ENCODE measurements around the gene THTPA.
"Not testable (repeated sequence)": the region's sequence is repeated elsewhere in the genome, so short reads cannot be mapped to it uniquely, and the experiment has no call there.

THTPA gene

GRCh38 chr14:23568021-23568599 lies 12.0 kb downstream of the THTPA start:
- no peak for DNase-seq

DNA sequence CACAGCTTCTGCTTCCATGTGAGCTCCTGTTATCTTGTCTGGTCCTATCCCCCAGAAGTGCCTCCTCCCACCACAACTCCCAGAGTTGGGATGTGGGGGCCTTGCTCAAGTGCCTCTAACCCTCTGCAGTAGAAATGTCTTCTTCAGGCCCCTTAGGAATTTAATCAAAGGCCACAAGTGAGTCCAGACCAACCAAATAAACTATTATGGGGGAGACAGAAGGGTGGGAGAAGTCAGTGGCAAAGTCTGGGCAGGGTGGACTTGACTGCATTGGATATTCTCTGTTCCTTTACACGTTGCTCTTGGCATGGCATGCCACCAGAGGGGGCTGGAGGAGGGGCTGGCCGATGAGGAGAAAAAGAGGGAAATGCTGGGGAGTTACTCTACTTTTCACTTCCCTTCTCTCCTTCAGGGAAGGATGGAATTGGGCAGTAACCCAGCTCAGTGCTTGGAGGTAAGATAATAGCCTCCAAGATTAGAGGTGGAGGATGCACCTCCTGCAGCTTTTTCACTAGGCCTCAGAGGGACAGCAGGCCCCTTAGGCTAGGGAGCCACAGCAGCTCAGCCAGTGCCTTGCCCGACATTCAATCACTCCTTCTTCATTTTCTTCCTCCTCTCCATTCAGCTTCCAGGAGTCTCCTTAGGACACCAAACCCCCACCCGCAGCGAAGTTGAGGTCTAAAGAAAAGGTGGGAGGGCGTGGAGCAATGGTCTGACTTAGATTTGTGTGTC lies 12.7 kb downstream of the THTPA start:
- no peak for DNase-seq

- no peak for DNase-seq
Observed at GRCh38 chr14:23569443-23570151, 13.5 kb downstream of the THTPA start.

- no peak for DNase-seq
Observed at GRCh38 chr14:23570806-23571483, 14.9 kb downstream of the THTPA start.

DNA sequence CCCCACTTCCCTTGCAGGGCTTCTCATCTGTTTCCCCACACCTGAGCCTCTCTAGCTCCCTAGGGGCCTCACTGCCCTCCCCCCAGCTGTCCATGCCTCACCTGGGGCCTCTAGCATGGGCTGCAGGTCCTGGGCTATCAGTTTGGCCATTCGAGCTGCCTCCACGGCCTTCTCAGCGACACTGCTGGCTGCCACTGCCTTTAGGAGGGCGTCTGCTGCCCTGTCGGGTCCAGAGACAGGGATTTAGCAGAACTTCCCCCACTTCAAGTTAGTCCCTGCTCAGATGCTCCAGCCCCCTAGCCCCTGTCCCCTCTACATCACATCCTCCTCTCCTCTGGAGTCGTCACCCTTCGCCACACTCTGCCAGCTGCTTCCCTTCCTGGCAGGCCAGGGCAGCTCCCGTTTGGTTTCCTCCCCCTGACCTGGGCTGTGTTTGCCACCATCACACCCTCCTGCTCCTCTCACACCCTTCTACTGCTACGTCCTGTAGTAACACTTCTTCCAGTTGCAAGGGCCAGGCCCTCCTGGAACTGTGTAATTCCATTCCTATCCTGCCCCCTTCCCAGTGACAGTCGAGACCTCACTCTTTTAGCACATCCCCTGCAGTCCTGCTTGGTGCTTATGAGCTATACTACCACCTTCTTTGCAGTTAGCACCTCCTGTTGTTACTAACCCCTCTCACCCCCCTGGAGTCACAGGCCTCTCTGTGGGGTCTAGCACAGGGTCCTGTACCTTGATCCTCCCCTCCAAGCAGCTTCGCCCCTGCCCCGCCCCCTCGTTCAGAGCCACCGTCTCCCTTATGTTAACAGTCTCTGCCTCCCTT lies 15.8 kb downstream of the THTPA start:
- no peak for DNase-seq

DNA sequence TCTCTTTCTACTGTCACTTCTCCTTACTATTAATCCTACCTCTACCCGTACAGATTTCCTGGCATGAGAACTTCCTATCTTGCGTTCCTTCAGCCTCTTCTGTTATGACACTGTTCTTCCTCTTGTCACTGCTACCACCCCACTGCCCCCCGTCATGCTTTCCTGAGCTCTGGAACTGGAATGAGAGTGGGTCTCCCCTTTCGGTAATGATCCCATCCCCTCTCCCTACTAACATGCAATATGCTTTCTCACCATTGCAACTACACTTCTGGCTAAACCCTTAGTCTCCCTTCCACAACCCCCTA lies 16.4 kb downstream of the THTPA start:
- DNase-seq: no peak

GRCh38 chr14:23572836-23573235 lies 16.8 kb downstream of the THTPA start:
- no peak for DNase-seq

DNA sequence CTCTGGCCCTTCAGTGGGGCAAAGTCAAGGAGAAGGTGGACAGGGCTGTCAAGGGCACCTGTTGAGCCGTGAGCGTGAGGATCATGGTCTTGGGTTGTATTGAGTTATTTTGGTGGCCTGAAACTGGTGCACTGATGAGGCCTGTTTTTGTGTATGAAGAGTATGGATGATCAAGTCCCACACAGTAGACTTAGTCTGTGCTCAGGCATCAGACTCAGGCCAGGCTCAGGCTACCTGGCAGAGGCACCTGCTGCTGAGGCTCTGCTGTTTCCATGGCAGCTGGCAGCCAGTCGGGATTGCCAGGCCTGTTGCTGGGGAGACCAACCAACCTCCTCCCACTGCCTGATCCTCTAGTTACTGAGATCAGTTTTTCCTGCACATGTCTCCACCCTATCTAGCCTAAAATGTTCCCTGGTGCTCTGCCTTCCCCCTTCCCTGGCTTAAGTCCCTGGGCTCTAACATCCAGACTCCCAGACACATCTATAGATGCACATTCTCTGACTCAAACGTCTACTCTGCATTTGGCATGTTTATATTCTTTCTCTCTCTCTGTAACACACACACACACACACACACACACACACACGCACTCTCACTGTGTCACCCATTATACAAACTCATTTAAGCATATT lies 17.4 kb downstream of the THTPA start:
- DNase-seq: peak; percentile 61

- no peak for DNase-seq
Observed at GRCh38 chr14:23577004-23577681, 21.1 kb downstream of the THTPA start.

DNA sequence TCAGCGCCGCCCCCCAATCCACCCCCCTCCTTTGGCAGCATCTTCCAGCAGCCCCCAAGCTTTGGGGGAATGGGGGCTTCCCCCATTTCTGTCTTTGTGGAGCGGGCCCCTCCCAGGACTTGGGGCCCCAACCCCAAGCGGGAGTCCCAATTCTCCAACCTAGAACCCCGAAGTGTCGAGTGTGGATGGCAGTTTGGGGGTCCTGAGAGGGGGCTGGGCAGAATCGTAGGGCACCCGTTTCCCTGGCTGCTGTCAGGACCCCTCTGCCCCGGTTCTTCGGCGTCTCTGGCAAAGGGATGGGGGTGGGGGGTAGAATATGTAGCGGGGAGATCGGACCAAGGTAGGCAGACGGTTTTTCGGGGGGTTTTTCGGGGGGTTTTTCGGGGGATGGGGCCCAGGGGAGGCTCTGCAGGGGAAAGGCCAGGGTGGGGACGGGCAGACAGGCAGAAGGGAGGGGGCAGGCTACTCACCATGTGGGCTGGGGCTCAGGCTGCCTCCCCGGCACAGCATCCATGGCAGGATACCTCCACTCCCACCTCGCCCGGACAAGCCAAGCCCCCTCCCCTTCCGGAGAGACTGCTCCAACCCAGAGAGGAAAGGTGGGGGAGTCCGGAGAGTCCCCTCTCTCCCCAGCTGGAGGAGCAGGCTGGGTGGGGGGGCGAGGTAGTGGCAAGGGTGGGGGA lies 21.8 kb downstream of the THTPA start:
- no peak for DNase-seq

GRCh38 chr14:23578560-23579310 lies 22.7 kb downstream of the THTPA start, which contains the start of gene JPH4:
Gene JPH4, minus strand, starts transcription at chr14:23578790. Its CDS starts 1,337 bp downstream, at chr14:23577453.
- no peak for DNase-seq

DNA sequence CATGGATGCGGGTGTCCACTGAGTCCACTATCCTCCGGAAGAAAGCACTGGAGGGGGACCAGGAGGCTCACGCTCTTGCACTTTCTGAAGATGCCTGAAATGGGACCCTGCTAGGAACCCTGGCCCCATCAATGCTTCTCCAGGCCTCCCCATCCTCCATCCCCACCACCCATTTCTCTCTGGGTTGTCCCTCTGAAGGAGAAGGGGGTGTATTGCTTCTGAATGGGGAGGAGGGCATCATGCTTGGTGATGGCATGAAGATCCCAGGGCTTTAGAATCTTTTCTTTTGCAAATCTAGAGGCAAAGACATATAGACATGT lies 23.2 kb downstream of the THTPA start:
- no peak for DNase-seq

DNA sequence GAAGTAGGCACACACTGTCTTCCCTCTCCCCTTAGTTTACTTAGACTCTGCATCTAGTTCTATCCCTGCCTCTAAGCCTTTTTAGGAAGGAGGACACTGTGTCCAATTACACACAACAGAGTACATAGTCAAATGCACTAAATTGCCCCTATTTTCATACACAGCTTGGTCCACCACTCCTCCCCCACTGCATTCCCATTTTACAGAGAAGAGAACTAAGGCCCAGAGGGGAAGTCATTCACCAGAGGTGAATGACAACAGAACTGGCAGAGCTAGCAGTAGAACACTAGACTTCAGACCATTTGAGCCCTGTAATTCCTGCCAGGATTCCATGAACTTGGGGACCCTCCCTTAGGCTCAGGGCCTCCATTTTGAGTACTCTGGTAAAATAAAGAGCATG lies 23.7 kb downstream of the THTPA start:
- no peak for DNase-seq

DNA sequence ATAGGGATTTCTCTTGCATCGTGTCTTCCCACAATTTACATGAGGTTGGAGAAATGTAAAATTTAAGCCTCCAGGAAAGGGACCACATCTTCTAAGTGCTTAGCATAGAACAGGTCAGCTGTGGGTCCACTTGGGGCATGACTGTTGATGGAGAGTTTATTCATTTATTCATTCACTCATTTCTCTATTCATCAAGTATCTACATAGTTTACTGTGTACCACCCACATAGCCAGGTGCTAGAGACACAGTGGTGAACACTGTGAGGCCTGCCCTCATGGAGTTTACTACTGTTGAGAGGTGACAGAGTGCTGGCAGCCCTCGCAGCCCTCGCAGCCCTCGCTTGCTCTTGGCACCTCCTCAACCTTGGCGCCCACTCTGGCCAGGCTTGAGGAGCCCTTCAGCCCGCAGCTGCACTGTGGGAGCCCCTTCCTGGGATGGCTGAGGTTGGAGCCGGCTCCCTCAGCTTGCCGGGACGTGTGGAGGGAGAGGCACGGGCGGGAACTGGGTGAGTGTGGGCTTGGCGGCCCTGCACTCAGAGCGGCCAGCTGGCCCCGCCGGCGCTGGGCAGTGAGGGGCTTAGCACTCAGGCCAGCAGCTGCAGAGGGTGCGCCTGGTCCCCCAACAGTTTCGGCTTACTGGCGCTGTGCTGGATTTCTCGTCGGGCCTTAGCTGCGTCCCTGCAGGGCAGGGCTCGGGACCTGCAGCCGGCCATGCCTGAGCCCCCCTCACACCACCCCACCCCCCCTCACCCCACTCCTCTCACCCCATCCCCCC lies 24.3 kb downstream of the THTPA start:
- no peak for DNase-seq

GRCh38 chr14:23580948-23581281 lies 24.8 kb downstream of the THTPA start:
- no peak for DNase-seq

DNA sequence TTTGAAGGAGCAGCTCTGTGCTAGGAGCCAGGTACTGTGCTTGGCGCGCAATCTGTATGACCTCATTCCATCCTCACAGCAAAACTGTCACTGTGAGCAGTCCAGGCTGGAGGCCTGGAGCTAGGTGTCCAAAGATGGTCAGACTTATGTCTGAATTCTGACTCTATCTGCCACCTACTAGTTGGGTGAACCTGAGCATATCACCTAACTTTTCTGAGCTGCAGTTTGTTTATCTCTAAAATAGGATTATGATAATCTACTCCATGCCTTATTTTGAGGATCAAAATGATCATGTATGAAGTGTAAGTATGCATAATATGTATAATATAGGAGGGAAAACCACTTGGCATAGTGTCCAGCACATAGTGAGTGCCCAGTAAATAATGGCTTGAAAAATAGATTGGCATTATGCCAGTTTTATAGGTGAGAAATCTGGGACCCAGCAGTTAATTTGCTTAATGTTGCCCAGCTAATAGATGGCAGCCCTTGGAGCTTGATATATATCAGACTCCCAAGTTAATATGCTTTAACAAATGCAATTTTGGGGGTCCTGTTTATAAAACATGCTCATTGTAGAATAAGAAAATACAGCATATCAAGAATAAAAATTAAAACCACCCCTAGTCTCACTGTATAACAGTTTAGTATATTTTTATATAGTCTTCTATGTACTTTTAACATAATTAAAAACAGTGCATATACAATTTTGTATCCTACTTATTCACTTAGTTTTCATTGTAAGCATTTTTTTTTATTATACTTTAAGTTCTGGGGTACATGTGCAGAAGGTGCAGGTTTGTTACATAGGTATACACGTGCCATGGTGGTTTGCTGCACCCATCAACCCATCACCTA lies 27.1 kb downstream of the THTPA start:
- no peak for DNase-seq

- DNase-seq: not testable (repeated sequence)
Observed at GRCh38 chr14:23583761-23584526, 27.9 kb downstream of the THTPA start.
